CD4-positive, alpha-beta T cell treated with Interleukin-21 for 1 hour (primary cell): ENCODE results near the gene HNRNPUL2.
"Not testable (repeated sequence)": the region's sequence is repeated elsewhere in the genome, so short reads cannot be mapped to it uniquely, and the experiment has no call there.

Experiments
- DNase-seq: peaks from one replicate; pipeline ENCODE4 v3.0.0-alpha.2; 2020

Gene HNRNPUL2

GRCh38 chr11:62694455-62695167 is 32.6 kb downstream of the HNRNPUL2 start:
- peak; percentile 82 for DNase-seq

DNA sequence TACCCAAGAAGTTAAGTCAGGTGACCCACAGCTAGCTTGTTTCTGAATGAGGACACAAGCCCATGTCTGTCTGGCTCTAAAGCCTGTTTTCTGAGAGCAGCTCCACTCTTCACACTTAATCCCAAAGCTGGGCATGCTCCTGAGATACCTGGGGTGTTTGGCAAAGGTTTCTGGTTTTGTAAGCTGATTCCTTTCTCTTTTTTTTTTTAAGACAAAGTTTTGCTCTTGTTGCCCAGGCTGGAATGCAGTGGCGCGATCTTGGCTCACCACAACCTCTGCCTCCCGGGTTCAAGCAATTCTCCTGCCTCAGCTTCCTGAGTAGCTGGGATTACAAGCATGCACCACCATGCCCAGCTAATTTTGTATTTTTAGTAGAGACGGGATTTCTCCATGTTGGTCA is 33.6 kb downstream of the HNRNPUL2 start:
- not testable (repeated sequence) for DNase-seq

- no peak for DNase-seq
Observed at GRCh38 chr11:62689421-62690183, 37.7 kb downstream of the HNRNPUL2 start, which contains the start of gene LRRN4CL. Gene LRRN4CL (minus strand): TSS chr11:62689530. CDS start chr11:62688508, 1,022 bp downstream.

DNA sequence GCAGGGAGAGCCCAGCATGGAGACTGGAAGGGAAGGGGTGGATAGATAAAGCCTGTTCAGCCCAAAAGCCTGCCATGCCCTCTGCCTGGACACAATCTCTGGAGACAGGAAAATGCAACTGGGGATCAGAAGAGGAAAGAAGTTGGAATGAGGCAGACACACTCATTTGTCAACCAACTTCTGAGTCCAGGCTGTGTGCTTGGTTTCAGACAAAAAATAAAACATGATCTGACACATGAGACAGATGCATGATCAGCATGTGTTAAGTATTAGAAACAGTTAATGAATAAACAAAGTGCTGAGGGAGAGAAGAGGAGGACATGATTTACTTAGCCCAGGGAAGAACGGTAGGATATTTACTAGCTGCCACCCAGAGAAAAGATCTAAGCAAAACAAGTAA is 38.8 kb downstream of the HNRNPUL2 start:
- no peak for DNase-seq

- DNase-seq, result no peak
Observed at GRCh38 chr11:62687508-62688396, 39.5 kb downstream of the HNRNPUL2 start.

DNA sequence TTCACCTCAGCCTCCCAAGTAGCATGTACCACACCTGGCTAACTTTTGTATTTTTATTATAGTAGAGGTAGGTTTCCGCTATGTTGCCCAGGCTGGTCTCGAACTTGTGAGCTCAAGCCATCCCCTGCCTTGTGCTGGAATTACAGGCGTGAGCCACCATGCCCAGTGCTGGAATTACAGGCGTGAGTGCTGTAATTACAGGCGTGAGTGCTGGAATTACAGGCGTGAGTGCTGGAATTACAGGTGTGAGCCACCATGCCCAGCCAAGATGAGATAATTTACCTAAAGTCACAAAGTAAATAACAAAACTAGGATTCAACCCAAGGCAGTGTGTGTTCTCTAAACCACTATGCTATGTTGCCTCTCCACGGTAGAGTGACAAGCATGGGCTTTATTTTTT is 44.7 kb downstream of the HNRNPUL2 start:
- no peak for DNase-seq

GRCh38 chr11:62680825-62681240 is 46.4 kb downstream of the HNRNPUL2 start:
- DNase-seq, result peak; percentile 65

- peak; percentile 88 for DNase-seq
Observed at GRCh38 chr11:62678770-62679696, 48.2 kb downstream of the HNRNPUL2 start, which contains the start of gene UBXN1. Gene UBXN1 (minus strand): TSS chr11:62679073. CDS start chr11:62678923, 150 bp downstream.

GRCh38 chr11:62678433-62678769 is 48.9 kb downstream of the HNRNPUL2 start:
- DNase-seq, result no peak

DNA sequence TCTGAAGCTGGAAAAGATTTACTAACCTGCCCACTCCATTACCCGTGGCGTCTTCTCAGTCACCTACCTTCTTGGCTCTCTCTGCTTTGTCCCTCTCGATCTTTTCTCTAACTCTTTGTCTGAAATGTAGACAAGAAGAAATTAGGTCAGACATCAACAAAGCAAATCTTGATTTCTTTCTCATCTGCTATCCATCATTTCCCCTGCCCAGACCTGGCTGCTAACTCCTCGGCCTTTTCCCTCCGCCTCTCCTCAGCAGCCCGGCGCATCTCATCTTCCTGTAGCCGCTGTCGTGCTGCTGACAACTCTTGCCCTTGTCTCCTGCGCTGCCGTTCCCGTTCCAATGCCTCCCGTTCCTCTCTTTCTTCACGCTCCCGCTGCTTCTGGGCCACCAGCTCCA is 49.5 kb downstream of the HNRNPUL2 start:
- no peak for DNase-seq

DNA sequence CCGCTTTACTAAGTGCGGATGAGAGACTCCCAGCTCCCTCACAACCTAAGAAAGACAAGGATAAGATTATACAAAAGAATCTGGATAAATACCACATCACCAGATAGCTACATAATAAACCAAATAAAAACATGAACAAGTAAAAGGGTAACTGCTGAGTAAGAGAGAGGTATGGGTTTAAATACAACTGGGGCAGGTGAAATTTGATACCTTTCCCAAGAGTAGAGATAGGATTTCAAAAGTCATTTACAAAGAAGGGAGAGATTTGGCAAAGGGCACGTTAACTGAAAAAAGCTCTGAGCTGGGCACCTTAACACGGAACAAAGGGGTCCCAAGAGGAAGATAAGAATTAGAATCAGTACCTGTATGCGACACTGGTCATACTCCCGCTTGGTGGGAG is 50.1 kb downstream of the HNRNPUL2 start:
- DNase-seq, result no peak

DNA sequence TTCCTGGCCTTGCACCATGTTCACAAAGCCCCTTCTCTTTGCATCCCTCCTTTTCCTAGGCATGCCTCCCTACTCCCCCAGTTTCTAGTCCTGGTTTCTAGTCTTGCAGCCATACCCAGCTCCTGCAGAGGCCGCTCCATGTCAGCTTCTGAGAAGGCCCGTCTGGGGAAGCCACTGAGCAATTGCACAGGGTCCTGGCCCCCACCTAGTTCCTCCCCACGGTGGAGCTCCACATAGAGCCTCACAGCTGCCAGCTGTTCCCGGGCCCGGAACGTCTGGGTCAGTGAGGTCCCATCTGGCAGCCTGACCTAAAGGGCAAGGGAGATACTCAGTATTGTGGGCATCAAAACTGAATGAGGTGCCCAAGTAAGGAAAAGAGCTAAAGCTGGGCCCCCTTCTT is 50.6 kb downstream of the HNRNPUL2 start:
- DNase-seq, result no peak

- DNase-seq, result not testable (repeated sequence)
Observed at GRCh38 chr11:62675415-62675814, 51.8 kb downstream of the HNRNPUL2 start.

DNA sequence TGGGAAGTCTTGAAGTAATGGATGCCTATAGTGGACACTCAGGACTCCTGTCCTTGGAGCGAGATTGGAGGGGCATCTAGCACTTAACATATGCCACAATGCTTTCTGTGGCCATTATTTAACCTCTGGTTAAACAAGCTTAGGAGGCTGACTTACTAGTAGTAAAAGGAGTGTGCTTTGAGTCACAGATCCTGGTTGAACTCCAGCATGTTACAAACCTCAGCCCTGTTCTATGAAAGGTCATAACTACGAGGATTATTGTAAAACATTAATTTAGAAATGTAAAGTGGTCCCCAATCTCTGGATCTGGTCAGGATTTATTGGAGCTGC is 54.1 kb downstream of the HNRNPUL2 start:
- no peak for DNase-seq

DNA sequence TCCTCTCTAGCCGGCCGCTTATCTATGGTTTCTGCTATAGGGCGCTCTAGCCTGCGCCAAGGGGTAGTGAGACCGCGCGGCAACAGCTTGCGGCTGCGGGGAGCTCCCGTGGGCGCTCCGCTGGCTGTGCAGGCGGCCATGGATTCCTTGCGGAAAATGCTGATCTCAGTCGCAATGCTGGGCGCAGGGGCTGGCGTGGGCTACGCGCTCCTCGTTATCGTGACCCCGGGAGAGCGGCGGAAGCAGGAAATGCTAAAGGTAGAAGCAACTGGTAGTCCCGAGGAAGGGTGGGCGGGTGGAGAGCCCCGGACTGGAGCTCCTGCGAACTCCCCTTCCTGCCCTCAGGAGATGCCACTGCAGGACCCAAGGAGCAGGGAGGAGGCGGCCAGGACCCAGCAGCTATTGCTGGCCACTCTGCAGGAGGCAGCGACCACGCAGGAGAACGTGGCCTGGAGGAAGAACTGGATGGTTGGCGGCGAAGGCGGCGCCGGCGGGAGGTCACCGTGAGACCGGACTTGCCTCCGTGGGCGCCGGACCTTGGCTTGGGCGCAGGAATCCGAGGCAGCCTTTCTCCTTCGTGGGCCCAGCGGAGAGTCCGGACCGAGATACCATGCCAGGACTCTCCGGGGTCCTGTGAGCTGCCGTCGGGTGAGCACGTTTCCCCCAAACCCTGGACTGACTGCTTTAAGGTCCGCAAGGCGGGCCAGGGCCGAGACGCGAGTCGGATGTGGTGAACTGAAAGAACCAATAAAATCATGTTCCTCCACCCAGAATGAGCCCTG is 55.5 kb downstream of the HNRNPUL2 start, which contains the start of the genes LBHD1 and UQCC3:
TSS of gene LBHD1 (minus strand) at position 660 of the 782 bp plus-strand sequence. CDS start 2,236 bp downstream, outside the sequence.
TSS of gene UQCC3 (plus strand) at position 66 of the 782 bp plus-strand sequence. CDS start at position 139, 73 bp downstream.
- DNase-seq, result peak; percentile 85

DNA sequence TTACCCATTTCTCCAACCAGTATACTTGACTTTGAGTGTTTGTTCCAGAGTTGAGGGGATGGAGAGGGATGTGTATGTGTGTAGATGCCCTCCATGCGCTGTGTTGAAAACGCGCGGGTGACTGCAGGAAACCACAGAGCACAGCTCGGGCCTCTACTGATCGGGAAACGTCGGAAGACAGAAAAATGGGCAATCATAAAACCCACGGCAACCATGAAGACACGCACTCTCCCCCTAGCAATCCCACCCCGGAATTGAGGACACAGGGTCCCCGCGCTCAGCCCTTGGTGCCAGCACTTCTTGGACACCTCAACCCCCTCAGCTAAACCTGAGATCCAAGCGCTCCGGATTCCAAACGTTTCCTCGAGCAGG is 56.0 kb downstream of the HNRNPUL2 start:
- no peak for DNase-seq

DNA sequence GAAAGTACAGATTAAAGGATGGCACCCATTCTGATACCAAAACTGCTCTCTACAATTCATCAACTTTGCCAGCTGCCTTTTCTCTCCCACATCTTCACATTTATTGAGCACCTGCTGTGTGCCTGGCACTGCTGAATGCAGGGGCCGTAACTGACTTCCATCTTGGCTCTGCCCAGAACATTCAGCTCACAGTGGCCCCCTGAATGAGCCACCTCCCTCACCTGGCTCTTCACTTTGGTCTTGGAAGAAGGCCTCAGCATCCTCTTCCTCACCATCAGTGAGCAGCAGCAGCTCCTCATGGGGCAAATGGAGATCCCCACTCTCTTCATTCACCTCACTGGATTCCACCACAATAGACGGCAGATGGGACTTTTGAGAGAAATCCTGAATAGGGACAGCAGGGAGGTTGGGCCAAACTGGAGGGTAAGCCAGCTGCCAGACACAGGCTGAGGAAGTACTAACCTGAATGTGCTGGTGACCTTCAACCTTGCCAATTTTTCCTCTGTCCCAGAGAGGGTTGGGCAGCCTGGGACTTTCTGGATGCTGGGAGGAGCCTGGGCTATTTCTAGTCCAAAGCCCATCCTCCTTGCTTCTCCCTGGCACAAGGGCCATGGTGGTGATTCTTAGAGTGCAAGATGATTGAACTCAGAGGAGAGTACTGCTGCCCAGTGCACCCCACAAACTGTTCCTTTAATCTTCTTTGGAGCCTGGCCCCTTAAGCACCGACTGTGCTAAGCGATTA is 57.7 kb downstream of the HNRNPUL2 start:
- DNase-seq, result no peak

GRCh38 chr11:62667460-62667859 is 59.8 kb downstream of the HNRNPUL2 start:
- no peak for DNase-seq

DNA sequence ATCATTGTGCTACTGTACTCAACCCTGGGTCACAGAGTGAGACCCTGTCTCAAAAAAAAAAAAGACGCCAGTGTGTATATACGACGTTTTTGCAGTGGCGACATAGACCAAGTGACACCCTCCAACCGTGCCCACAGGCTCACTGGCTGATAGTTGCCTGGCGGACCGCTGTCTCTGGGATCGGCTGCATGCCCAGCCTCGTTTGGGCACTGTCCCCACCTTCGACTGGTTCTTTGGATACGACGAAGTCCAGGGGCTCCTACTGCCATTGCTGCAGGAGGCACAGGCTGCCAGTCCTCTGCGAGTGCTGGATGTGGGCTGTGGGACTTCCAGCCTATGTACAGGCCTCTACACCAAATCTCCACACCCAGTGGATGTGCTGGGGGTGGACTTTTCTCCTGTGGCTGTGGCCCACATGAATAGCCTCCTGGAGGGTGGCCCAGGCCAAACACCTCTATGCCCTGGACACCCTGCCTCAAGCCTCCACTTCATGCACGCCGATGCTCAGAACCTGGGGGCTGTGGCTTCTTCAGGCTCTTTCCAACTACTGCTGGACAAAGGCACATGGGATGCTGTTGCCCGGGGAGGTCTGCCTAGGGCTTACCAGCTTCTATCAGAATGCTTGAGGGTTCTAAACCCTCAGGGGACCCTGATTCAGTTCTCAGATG is 60.9 kb downstream of the HNRNPUL2 start:
- no peak for DNase-seq
